NB4 (cell line): ENCODE measurements around the gene SMAD9.

Experiments used
- DNase-seq: peaks from one replicate; pipeline ENCODE4 v3.0.0; 2010; ENCODE audit warnings: low read depth
- H3K4me3 ChIP-seq: one replicate; pipeline ENCODE4 v1.5.1; 2011; ENCODE audit warnings: mild to moderate bottlenecking, low read depth, low read length, moderate library complexity
- MYC ChIP-seq: IDR thresholded peaks from 2 replicates; pipeline ENCODE4 v1.6.1; 2011; ENCODE audit warnings: low read depth, low read length
- POLR2A ChIP-seq: IDR thresholded peaks from 2 replicates; pipeline ENCODE4 v1.6.1; 2011; ENCODE audit warnings: mild to moderate bottlenecking; ENCODE audit not compliant: insufficient read length; ENCODE audit errors: extremely low read depth
- TF ChIP-seq, protein P1 (sequence below): IDR thresholded peaks from one replicate; pipeline ENCODE4 v1.5.1; 2012; ENCODE audit warnings: low read depth, low read length
- TF ChIP-seq, protein P2 (sequence below): IDR thresholded peaks from 2 replicates; pipeline ENCODE4 v1.6.1; 2011; ENCODE audit warnings: low read depth, low read length

The SMAD9 gene

DNA sequence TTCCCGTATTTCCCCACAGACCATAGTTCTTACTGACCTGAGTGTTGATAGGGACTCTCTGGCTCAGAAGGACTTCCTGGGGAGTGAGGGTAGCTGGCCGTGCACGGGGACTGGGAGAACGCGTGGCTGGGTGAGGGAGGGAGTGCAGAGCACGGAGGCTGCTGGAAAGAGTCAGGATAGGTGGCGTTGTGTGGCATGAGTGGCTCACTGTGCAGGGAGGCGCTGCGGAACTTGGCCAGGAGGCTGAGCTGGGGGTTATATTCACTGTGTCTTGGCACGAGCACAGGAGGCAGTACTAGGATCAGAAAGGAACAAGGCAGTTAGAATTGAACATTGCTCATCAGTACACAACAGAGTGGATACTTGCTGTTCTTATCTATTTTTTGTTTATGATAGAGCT lies 47.4 kb downstream of the SMAD9 start:
- H3K4me3 ChIP-seq: no peak overlapping the region
- TF ChIP-seq MYC (no peak), POLR2A (no peak)
- TF ChIP-seq, protein P1, sequence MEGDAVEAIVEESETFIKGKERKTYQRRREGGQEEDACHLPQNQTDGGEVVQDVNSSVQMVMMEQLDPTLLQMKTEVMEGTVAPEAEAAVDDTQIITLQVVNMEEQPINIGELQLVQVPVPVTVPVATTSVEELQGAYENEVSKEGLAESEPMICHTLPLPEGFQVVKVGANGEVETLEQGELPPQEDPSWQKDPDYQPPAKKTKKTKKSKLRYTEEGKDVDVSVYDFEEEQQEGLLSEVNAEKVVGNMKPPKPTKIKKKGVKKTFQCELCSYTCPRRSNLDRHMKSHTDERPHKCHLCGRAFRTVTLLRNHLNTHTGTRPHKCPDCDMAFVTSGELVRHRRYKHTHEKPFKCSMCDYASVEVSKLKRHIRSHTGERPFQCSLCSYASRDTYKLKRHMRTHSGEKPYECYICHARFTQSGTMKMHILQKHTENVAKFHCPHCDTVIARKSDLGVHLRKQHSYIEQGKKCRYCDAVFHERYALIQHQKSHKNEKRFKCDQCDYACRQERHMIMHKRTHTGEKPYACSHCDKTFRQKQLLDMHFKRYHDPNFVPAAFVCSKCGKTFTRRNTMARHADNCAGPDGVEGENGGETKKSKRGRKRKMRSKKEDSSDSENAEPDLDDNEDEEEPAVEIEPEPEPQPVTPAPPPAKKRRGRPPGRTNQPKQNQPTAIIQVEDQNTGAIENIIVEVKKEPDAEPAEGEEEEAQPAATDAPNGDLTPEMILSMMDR: no peak
- TF ChIP-seq, protein P2, sequence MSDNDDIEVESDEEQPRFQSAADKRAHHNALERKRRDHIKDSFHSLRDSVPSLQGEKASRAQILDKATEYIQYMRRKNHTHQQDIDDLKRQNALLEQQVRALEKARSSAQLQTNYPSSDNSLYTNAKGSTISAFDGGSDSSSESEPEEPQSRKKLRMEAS: no peak
- DNase-seq: no peak

- TF ChIP-seq, protein P1: no peak
- no peak for TF ChIP-seq POLR2A
- TF ChIP-seq, protein P2: no peak
- no peak for TF ChIP-seq MYC
- DNase-seq: no peak
- no peak overlapping the region for H3K4me3 ChIP-seq
Observed at GRCh38 chr13:36870050-36870692, 49.9 kb downstream of the SMAD9 start.

- H3K4me3 ChIP-seq: no peak overlapping the region
- TF ChIP-seq MYC (no peak), POLR2A (no peak)
- TF ChIP-seq, protein P1: no peak
- TF ChIP-seq, protein P2: no peak
Observed at GRCh38 chr13:36866232-36866631, 53.8 kb downstream of the SMAD9 start.

DNA sequence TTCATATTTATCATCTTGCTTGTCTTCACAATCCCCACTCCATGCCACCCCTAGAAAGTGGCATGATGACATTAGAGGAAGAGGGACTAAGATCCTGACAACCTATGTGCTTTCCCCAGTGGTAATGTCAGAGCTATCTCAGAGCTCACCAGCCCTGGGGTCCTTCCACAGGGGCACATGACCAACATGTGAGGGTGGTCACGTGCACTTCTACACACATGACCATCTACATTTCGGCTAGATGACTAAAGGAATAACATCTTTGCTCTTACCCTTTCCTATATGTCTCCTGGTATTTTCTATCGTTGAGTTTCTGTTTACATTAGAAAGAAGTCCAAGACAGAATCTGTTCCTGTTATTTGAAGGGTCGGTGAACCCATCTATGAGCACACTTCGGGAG lies 54.8 kb downstream of the SMAD9 start:
- no peak for DNase-seq
- H3K4me3 ChIP-seq: no peak overlapping the region
- TF ChIP-seq, protein P2: no peak
- TF ChIP-seq MYC: no peak
- no peak for TF ChIP-seq POLR2A
- TF ChIP-seq, protein P1: no peak

More at GRCh38 chr13:36866232-36866631, 53.8 kb downstream of the SMAD9 start:
- no peak for DNase-seq

DNA sequence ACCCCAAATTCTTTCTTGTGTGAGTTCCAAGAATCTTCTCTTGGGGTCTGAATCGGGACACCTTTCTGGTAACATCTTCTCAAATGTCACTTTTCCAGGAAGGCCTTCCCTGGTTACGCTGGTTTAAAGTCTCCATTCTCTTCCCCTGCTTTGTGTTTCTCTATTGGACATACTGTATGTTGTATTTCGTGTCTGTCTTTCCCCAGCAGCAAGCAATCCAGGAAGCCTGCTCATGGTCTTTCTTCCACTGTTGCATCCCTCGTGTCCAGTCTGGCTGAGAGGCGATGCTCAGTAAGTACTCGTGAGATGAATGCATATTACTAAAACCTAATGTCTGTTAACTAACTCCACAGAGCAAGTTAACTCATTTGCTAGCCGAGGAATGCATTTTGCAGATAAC lies 57.3 kb downstream of the SMAD9 start:
- TF ChIP-seq, protein P1: no peak
- TF ChIP-seq, protein P2: no peak
- TF ChIP-seq MYC (no peak), POLR2A (no peak)
- DNase-seq: no peak
- no peak overlapping the region for H3K4me3 ChIP-seq

DNA sequence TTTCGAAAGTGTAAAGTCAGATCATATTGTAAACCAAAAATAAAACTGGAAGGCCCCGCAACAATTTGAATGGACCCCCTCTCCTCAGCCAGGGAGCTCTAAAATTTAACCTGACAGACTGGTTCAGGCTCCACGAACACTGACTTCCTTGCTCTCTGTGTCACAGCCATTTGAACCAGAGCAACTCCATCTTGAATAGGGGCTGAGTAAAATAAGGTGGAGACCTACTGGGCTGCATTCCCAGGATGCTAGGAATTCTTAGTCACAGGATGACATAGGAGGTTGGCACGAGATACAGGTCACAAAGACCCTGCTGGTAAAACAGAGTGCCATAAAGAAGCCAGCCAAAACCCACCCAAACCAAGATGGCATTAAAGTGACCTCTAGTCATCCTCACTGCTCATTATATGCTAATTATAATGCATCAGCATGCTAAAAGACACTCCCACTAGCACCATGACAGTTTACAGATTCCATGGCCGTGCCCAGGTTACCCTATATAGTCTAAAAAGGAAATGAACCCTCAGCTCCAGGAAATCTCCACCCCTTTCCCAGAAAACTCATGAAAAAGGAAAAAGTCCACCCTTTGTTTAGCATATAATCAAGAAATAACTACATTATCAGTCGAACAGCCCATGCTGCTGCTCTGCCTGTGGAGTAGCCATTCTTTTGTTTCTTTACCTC lies 57.9 kb downstream of the SMAD9 start:
- TF ChIP-seq, protein P2: no peak
- TF ChIP-seq POLR2A (no peak), MYC (no peak)
- TF ChIP-seq, protein P1: no peak
- no peak for DNase-seq

More for the DNA sequence above, 57.9 kb downstream of the SMAD9 start:
- H3K4me3 ChIP-seq: no peak overlapping the region
